Activated CD4-positive, alpha-beta T cell treated with anti-CD3 and anti-CD28 coated beads for 24 hours (primary cell): ENCODE data around the gene CDH26.

ENCODE experiments used
- DNase-seq, 2 donors: peaks; one replicate each; pipeline ENCODE4 v3.0.0-alpha.2; 2020; ENCODE audit warnings: low read depth in 2 of 2

CDH26 gene

DNA sequence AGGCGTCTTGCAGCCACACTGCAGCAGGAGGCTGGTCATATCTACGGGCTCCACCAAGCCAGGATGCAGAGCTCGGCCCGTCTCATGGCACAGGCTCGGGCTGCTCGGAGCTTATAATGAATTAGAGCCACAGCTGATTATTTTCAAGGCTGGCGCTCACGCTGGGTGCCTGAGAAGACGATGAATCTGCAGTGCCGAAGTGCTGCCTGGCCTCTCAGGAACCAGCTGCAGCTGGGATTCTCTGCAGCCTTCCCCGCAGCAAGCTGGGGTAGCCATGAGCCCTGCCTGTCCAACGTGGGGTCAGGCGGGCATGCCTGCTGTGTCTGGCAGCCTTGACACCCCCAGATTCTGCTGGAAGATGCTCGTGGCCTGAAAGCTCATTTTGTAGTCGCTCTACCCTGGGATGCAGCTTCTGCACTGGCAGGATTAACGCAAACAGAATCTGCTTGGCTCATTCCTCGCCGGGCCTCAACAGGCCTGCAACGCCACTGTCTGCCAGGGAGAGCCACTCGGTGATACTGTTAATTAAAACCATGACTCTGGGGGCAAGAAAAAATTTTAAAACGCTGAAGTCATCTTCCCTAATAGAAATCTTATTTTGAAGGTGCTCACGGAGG is 104.3 kb downstream of the CDH26 start:
- no peak for DNase-seq

DNA sequence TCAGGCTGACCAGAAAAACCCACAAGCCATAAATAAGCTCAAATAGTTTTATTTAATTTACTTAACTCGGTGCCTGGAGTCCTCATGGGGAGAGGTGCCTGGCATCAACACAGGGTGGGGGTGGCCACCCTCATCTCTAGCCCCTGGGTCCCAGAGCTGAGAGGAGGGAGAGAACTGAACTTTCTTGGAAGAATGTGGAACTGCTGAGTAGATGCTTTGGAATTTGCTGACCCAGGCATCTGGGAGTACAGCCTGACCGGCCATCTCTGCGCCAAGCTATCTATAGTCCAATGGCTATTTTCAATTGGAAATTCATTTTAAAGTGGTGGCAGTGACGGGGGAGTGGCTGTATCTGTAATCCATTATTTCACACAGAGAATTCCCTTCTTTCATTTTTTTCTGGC is 104.8 kb downstream of the CDH26 start:
- no peak for DNase-seq

DNA sequence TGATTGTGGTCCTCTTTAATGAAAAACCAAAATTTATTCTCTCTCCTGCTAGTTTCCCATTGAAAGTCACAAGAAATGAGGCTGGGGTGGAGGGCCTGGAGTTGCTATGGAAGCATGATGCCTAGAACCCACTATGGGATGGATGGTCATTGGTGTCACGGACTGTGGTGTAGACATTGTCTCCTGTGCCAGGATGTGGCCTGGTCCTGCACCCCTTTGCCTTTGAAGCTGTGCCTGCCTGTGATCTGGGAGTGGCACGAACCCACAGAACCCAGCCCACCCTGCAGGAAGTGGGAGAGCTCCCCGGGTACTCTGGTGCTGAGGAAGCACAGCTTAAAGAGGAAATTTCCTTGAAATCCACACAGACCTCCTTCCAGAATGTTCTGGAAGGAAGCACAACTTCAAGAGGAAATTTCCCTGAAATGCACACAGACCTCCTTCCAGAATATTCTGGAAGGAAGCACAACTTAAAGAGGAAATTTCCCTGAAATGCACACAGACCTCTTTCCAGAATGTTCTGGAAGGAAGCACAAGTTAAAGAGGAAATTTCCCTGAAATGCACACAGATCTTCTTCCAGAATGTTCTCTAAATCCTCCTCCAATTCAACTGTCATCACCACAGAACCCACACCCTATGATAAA is 105.6 kb downstream of the CDH26 start:
- no peak for DNase-seq
